WERI-Rb-1 (cell line): Measurements from ENCODE around the gene GNAT3.

Experiments used
- DNase-seq: peaks from one replicate; pipeline ENCODE4 v3.0.0-alpha.2; 2020
- H3K27ac ChIP-seq: fragments of 250-450 bp; sonication (Bioruptor Pico); 2 replicates; pipeline ENCODE4 v1.5.1; 2020; ENCODE audit warnings: mild to moderate bottlenecking, moderate library complexity
- H3K27me3 ChIP-seq: fragments of 250-450 bp; sonication (Bioruptor Pico); 2 replicates; pipeline ENCODE4 v1.5.1; 2021; ENCODE audit warnings: mild to moderate bottlenecking, low read depth, moderate library complexity; ENCODE audit not compliant: insufficient read depth, severe bottlenecking
- H3K36me3 ChIP-seq: fragments of 250-450 bp; sonication (Bioruptor Pico); 2 replicates; pipeline ENCODE4 v1.5.1; 2020; ENCODE audit warnings: mild to moderate bottlenecking, moderate library complexity
- H3K4me3 ChIP-seq: 2 replicates; pipeline ENCODE4 v1.5.1; 2011; ENCODE audit warnings: low read depth, mild to moderate bottlenecking, control low read depth, low read length
- H3K9me3 ChIP-seq: fragments of 250-450 bp; sonication (Bioruptor Pico); 2 replicates; pipeline ENCODE4 v1.5.1; 2021; ENCODE audit warnings: mild to moderate bottlenecking, moderate library complexity; ENCODE audit not compliant: severe bottlenecking
- CTCF ChIP-seq: IDR thresholded peaks from 2 replicates; pipeline ENCODE4 v1.5.1; 2011; ENCODE audit warnings: low read depth, mild to moderate bottlenecking, control low read depth, inconsistent platforms, low read length

The GNAT3 gene

GRCh38 chr7:80460857-80461256 lies 51.0 kb downstream of the GNAT3 start:
- TF ChIP-seq CTCF: no peak
- Histone ChIP-seq H3K36me3 (no peaks in the 10 kb centered on the region), H3K4me3 (no peak overlapping the region), H3K27ac (no peak overlapping the region), H3K27me3 (no peaks in the 10 kb centered on the region), H3K9me3 (no peaks in the 10 kb centered on the region)
- DNase-seq: no peak

GRCh38 chr7:80459776-80460510 lies 51.9 kb downstream of the GNAT3 start:
- H3K36me3 ChIP-seq: no peaks in the 10 kb centered on the region
- H3K27ac ChIP-seq: no peak overlapping the region
- H3K9me3 ChIP-seq: no peaks in the 10 kb centered on the region
- no peak overlapping the region for H3K4me3 ChIP-seq
- DNase-seq: no peak
- no peaks in the 10 kb centered on the region for H3K27me3 ChIP-seq
- no peak for TF ChIP-seq CTCF

- DNase-seq: no peak
- Histone ChIP-seq H3K27ac (no peak overlapping the region), H3K9me3 (no peaks in the 10 kb centered on the region), H3K27me3 (no peaks in the 10 kb centered on the region), H3K36me3 (no peaks in the 10 kb centered on the region), H3K4me3 (no peak overlapping the region)
- TF ChIP-seq CTCF: no peak
These were observed 52.8 kb downstream of the GNAT3 start for GRCh38 chr7:80458822-80459725.

GRCh38 chr7:80453699-80454340 lies 58.0 kb downstream of the GNAT3 start:
- Histone ChIP-seq H3K9me3 (no peaks in the 10 kb centered on the region), H3K27ac (no peak overlapping the region), H3K27me3 (no peaks in the 10 kb centered on the region), H3K36me3 (no peaks in the 10 kb centered on the region), H3K4me3 (no peak overlapping the region)
- peak; percentile 13; the same call in 1 of the 2 replicates for TF ChIP-seq CTCF
- DNase-seq: no peak

GRCh38 chr7:80450621-80451308 lies 61.1 kb downstream of the GNAT3 start:
- Histone ChIP-seq H3K27ac (no peak overlapping the region), H3K4me3 (no peak overlapping the region), H3K36me3 (no peaks in the 10 kb centered on the region), H3K27me3 (no peaks in the 10 kb centered on the region), H3K9me3 (no peaks in the 10 kb centered on the region)
- no peak for DNase-seq
- TF ChIP-seq CTCF: no peak
